HepG2 (cell line): Measurements from ENCODE around the gene PTPRE.

Source experiments
- CBX2 ChIP-seq, 2 experiments: fragments of 200-600 bp in 1 of 2; sonication (generic); formaldehyde crosslinking in 1 of 2; IDR thresholded peaks; 2 replicates each; pipeline versions ENCODE4 v1.7.0 to v1.8.1; 2018 to 2022; ENCODE audit warnings: low read depth in 2 of 2, low read length in 1 of 2, mild to moderate bottlenecking in 1 of 2, missing genetic modification reagents in 1 of 2
- JUND ChIP-seq: sonication (generic); formaldehyde crosslinking; IDR thresholded peaks from 2 replicates; pipeline ENCODE4 v1.8.0; 2022; ENCODE audit warnings: mild to moderate bottlenecking, missing genetic modification reagents
- RAD21 ChIP-seq: fragments of 450-650 bp; formaldehyde crosslinking; IDR thresholded peaks from 2 replicates; pipeline ENCODE4 v1.5.0; 2020; ENCODE audit warnings: mild to moderate bottlenecking
- TBX2 ChIP-seq: sonication (generic); formaldehyde crosslinking; IDR thresholded peaks from 2 replicates; pipeline ENCODE4 v1.5.0; 2020; ENCODE audit warnings: missing genetic modification reagents, mild to moderate bottlenecking, borderline replicate concordance
- ZIK1 ChIP-seq: sonication (generic); formaldehyde crosslinking; IDR thresholded peaks from 2 replicates; pipeline ENCODE4 v1.5.0; 2020; ENCODE audit warnings: mild to moderate bottlenecking, low read depth, missing genetic modification reagents, borderline replicate concordance
- ZNF207 ChIP-seq: fragments of 450-650 bp; IDR thresholded peaks from 2 replicates; pipeline ENCODE4 v1.6.1; 2016; ENCODE audit warnings: antibody characterized with exemption, borderline replicate concordance
- ZNF746 ChIP-seq: sonication (generic); formaldehyde crosslinking; IDR thresholded peaks from 2 replicates; pipeline ENCODE4 v1.8.0; 2022; ENCODE audit warnings: mild to moderate bottlenecking, missing genetic modification reagents
- TF ChIP-seq, protein P1 (sequence below): sonication (generic); formaldehyde crosslinking; IDR thresholded peaks from 2 replicates; pipeline ENCODE4 v1.5.0; 2020; ENCODE audit warnings: mild to moderate bottlenecking, missing genetic modification reagents, moderate library complexity
- TF ChIP-seq, protein P2 (sequence below): sonication (generic); formaldehyde crosslinking; IDR thresholded peaks from 2 replicates; pipeline ENCODE4 v1.5.1; 2020; ENCODE audit warnings: mild to moderate bottlenecking, missing genetic modification reagents, moderate library complexity
- TF ChIP-seq, protein P3 (sequence below): sonication (generic); formaldehyde crosslinking; IDR thresholded peaks from 2 replicates; pipeline ENCODE4 v1.8.1; 2023; ENCODE audit warnings: missing genetic modification reagents, inconsistent platforms, borderline replicate concordance
- TF ChIP-seq, protein P4 (sequence below): sonication (generic); formaldehyde crosslinking; IDR thresholded peaks from 2 replicates; pipeline ENCODE4 v1.5.0; 2020; ENCODE audit warnings: missing genetic modification reagents
- TF ChIP-seq, protein P5 (sequence below): sonication (generic); formaldehyde crosslinking; IDR thresholded peaks from 2 replicates; pipeline ENCODE4 v1.5.0; 2020; ENCODE audit warnings: mild to moderate bottlenecking, missing genetic modification reagents

DNA sequence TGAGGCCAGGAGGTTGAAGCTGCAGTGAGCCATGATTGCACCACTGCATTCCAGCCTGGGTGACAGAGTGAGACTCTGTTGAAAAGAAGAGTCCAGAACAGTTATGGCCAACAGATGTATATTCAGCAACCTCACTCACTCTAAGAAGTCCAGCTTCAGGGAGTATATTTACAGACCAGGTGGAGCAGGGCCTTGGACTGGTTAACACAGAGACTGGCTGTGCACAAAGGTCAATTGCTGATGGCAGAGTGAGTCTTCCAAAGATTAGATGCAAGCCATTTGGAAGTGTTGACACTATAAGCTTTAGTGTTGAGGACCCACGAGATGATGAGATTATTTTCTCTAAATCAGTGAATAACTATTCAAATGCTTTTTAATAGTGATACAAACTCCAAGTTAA is 39.1 kb upstream of the PTPRE start:
- TF ChIP-seq, protein P1, sequence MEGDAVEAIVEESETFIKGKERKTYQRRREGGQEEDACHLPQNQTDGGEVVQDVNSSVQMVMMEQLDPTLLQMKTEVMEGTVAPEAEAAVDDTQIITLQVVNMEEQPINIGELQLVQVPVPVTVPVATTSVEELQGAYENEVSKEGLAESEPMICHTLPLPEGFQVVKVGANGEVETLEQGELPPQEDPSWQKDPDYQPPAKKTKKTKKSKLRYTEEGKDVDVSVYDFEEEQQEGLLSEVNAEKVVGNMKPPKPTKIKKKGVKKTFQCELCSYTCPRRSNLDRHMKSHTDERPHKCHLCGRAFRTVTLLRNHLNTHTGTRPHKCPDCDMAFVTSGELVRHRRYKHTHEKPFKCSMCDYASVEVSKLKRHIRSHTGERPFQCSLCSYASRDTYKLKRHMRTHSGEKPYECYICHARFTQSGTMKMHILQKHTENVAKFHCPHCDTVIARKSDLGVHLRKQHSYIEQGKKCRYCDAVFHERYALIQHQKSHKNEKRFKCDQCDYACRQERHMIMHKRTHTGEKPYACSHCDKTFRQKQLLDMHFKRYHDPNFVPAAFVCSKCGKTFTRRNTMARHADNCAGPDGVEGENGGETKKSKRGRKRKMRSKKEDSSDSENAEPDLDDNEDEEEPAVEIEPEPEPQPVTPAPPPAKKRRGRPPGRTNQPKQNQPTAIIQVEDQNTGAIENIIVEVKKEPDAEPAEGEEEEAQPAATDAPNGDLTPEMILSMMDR (CRISPR knock-in tag): no peak
- no peak for TF ChIP-seq ZNF746
- TF ChIP-seq, protein P2, sequence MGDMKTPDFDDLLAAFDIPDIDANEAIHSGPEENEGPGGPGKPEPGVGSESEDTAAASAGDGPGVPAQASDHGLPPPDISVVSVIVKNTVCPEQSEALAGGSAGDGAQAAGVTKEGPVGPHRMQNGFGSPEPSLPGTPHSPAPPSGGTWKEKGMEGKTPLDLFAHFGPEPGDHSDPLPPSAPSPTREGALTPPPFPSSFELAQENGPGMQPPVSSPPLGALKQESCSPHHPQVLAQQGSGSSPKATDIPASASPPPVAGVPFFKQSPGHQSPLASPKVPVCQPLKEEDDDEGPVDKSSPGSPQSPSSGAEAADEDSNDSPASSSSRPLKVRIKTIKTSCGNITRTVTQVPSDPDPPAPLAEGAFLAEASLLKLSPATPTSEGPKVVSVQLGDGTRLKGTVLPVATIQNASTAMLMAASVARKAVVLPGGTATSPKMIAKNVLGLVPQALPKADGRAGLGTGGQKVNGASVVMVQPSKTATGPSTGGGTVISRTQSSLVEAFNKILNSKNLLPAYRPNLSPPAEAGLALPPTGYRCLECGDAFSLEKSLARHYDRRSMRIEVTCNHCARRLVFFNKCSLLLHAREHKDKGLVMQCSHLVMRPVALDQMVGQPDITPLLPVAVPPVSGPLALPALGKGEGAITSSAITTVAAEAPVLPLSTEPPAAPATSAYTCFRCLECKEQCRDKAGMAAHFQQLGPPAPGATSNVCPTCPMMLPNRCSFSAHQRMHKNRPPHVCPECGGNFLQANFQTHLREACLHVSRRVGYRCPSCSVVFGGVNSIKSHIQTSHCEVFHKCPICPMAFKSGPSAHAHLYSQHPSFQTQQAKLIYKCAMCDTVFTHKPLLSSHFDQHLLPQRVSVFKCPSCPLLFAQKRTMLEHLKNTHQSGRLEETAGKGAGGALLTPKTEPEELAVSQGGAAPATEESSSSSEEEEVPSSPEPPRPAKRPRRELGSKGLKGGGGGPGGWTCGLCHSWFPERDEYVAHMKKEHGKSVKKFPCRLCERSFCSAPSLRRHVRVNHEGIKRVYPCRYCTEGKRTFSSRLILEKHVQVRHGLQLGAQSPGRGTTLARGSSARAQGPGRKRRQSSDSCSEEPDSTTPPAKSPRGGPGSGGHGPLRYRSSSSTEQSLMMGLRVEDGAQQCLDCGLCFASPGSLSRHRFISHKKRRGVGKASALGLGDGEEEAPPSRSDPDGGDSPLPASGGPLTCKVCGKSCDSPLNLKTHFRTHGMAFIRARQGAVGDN (CRISPR knock-in tag): no peak
- no peak for TF ChIP-seq CBX2 (IDR thresholded peaks at IDR 0.05; ENCODE audit: low read depth, low read length)
- no peak for TF ChIP-seq CBX2 (CRISPR knock-in tag; IDR thresholded peaks at IDR 0.05; ENCODE audit: low read depth)
- no peak for TF ChIP-seq TBX2
- TF ChIP-seq JUND (CRISPR knock-in tag): no peak
- no peak for TF ChIP-seq ZIK1 (CRISPR knock-in tag)
- no peak for TF ChIP-seq ZNF207
- TF ChIP-seq, protein P3, sequence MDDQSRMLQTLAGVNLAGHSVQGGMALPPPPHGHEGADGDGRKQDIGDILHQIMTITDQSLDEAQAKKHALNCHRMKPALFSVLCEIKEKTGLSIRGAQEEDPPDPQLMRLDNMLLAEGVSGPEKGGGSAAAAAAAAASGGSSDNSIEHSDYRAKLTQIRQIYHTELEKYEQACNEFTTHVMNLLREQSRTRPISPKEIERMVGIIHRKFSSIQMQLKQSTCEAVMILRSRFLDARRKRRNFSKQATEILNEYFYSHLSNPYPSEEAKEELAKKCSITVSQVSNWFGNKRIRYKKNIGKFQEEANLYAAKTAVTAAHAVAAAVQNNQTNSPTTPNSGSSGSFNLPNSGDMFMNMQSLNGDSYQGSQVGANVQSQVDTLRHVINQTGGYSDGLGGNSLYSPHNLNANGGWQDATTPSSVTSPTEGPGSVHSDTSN (CRISPR knock-in tag): no peak
- TF ChIP-seq RAD21 (CRISPR knock-in tag): no peak
- TF ChIP-seq, protein P4, sequence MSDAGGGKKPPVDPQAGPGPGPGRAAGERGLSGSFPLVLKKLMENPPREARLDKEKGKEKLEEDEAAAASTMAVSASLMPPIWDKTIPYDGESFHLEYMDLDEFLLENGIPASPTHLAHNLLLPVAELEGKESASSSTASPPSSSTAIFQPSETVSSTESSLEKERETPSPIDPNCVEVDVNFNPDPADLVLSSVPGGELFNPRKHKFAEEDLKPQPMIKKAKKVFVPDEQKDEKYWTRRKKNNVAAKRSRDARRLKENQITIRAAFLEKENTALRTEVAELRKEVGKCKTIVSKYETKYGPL (CRISPR knock-in tag): no peak
- TF ChIP-seq, protein P5, sequence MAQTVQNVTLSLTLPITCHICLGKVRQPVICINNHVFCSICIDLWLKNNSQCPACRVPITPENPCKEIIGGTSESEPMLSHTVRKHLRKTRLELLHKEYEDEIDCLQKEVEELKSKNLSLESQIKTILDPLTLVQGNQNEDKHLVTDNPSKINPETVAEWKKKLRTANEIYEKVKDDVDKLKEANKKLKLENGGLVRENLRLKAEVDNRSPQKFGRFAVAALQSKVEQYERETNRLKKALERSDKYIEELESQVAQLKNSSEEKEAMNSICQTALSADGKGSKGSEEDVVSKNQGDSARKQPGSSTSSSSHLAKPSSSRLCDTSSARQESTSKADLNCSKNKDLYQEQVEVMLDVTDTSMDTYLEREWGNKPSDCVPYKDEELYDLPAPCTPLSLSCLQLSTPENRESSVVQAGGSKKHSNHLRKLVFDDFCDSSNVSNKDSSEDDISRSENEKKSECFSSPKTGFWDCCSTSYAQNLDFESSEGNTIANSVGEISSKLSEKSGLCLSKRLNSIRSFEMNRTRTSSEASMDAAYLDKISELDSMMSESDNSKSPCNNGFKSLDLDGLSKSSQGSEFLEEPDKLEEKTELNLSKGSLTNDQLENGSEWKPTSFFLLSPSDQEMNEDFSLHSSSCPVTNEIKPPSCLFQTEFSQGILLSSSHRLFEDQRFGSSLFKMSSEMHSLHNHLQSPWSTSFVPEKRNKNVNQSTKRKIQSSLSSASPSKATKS: no peak
